ENCODE results near the gene UVRAG.
"Not testable (repeated sequence)": the region's sequence is repeated elsewhere in the genome, so short reads cannot be mapped to it uniquely, and the experiment has no call there.

The UVRAG gene

GRCh38 chr11:75850787-75851186, 35.8 kb downstream of the UVRAG start:
- FAIRE-seq: no peak

GRCh38 chr11:75851203-75851602, 36.2 kb downstream of the UVRAG start:
- no peak for FAIRE-seq

- FAIRE-seq: no peak
Measured at GRCh38 chr11:75852406-75853017, 37.5 kb downstream of the UVRAG start.

GRCh38 chr11:75853563-75853962, 38.6 kb downstream of the UVRAG start:
- FAIRE-seq: not testable (repeated sequence)

GRCh38 chr11:75853971-75854370, 39.0 kb downstream of the UVRAG start:
- FAIRE-seq: no peak

- no peak for FAIRE-seq
Measured at GRCh38 chr11:75855206-75855605, 40.2 kb downstream of the UVRAG start.

GRCh38 chr11:75856912-75857311, 41.9 kb downstream of the UVRAG start:
- FAIRE-seq: no peak

- FAIRE-seq: no peak
Measured at GRCh38 chr11:75858042-75858441, 43.0 kb downstream of the UVRAG start.

GRCh38 chr11:75858613-75859012, 43.6 kb downstream of the UVRAG start:
- FAIRE-seq: no peak

GRCh38 chr11:75859614-75860013, 44.6 kb downstream of the UVRAG start:
- no peak for FAIRE-seq

- no peak for FAIRE-seq
Measured at GRCh38 chr11:75862437-75862836, 47.4 kb downstream of the UVRAG start.

- peak; percentile 97 for FAIRE-seq
Measured at GRCh38 chr11:75867778-75868374, 52.9 kb downstream of the UVRAG start.

GRCh38 chr11:75868990-75869389, 54.0 kb downstream of the UVRAG start:
- FAIRE-seq: no peak

- FAIRE-seq: no peak
Measured at GRCh38 chr11:75869661-75870455, 54.8 kb downstream of the UVRAG start.

- no peak for FAIRE-seq
Measured at GRCh38 chr11:75872887-75873416, 57.9 kb downstream of the UVRAG start.

- FAIRE-seq: no peak
Measured at GRCh38 chr11:75873417-75874221, 58.6 kb downstream of the UVRAG start.

- FAIRE-seq: no peak
Measured at GRCh38 chr11:75874684-75875341, 59.8 kb downstream of the UVRAG start.

- FAIRE-seq: not testable (repeated sequence)
Measured at GRCh38 chr11:75877327-75877726, 62.3 kb downstream of the UVRAG start.

GRCh38 chr11:75877931-75878330, 62.9 kb downstream of the UVRAG start:
- not testable (repeated sequence) for FAIRE-seq

GRCh38 chr11:75878933-75879332, 63.9 kb downstream of the UVRAG start:
- no peak for FAIRE-seq

GRCh38 chr11:75879737-75880136, 64.7 kb downstream of the UVRAG start:
- FAIRE-seq: no peak

- FAIRE-seq: not testable (repeated sequence)
Measured at GRCh38 chr11:75880343-75880742, 65.3 kb downstream of the UVRAG start.

Measured in islet of Langerhans (tissue), 1 donor.